ENCODE measurements around the gene OR2S2. TPM values are rescaled to one million over a fixed set of nuclear protein-coding genes. Genes with fewer than 3 reads are reported as not detected.

Gene OR2S2
- total RNA-seq, 1 donor from 2014 or later, result not detected

DNA sequence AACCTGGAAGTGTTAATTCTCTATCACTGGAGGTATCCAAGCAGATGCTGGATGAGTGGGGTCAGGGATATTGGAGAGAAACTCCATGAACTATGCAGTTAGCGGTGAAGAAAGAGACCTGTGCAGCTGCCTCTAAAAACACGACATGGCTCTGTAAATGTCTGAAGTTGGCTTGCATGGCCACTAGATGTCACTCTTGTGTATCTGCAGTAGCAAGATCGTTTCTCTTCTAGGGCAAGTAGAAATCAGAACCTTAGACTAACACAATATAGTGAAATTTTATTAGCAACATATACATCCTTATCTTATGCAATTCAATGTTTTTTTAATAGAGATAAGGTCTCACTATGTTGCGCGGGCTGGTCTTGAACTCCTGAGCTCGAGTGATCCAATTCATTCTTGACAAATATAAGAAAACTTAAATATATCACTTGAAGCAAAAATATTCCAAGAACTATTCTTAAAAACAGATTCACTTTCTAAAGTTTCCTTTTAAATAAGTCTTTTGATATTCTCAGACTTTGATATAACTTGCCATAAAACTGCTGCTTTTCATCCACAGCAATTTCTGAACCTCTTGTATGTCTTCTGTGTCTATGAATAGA is 2.9 kb downstream of the OR2S2 start:
- no peaks in the 10 kb centered on the region for H3K4me1 Mint-ChIP-seq
- H3K79me2 ChIP-seq (ENCODE audit: low read depth), result no peaks in the 10 kb centered on the region
- H3K4me3 ChIP-seq, result no peak overlapping the region
- peaks cover 53% of the 10 kb centered on the region for H3K27me3 ChIP-seq
- DNase-seq (ENCODE audit: low spot score), result peak; percentile 78
- no peaks in the 10 kb centered on the region for H3K9me3 Mint-ChIP-seq
- H3F3A ChIP-seq (ENCODE audit: low read depth), result no peaks in the 10 kb centered on the region
- H3K4me1 ChIP-seq, result no peaks in the 10 kb centered on the region
- H4K20me1 ChIP-seq (ENCODE audit: low read depth), result no peaks in the 10 kb centered on the region
- no peaks in the 10 kb centered on the region for H3K9me3 ChIP-seq (ENCODE audit: low read depth)
- no peak overlapping the region for H3K9ac ChIP-seq
- TF ChIP-seq EZH2phosphoT487 (IDR thresholded peaks at IDR 0.05) (no peak), EZH2 (IDR thresholded peaks at IDR 0.05) (no peak)
- TF ChIP-seq, protein P1, sequence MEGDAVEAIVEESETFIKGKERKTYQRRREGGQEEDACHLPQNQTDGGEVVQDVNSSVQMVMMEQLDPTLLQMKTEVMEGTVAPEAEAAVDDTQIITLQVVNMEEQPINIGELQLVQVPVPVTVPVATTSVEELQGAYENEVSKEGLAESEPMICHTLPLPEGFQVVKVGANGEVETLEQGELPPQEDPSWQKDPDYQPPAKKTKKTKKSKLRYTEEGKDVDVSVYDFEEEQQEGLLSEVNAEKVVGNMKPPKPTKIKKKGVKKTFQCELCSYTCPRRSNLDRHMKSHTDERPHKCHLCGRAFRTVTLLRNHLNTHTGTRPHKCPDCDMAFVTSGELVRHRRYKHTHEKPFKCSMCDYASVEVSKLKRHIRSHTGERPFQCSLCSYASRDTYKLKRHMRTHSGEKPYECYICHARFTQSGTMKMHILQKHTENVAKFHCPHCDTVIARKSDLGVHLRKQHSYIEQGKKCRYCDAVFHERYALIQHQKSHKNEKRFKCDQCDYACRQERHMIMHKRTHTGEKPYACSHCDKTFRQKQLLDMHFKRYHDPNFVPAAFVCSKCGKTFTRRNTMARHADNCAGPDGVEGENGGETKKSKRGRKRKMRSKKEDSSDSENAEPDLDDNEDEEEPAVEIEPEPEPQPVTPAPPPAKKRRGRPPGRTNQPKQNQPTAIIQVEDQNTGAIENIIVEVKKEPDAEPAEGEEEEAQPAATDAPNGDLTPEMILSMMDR (IDR thresholded peaks at IDR 0.05), result peak; percentile 91
- H3K27me3 Mint-ChIP-seq (ENCODE audit: insufficient read depth, low read depth), result peaks cover 11% of the 10 kb centered on the region
- H3K36me3 ChIP-seq, result no peaks in the 10 kb centered on the region
- peak overlapping the region; percentile 77 for H2AFZ ChIP-seq (replicated peaks)
- H3K27ac Mint-ChIP-seq, result no peak overlapping the region
- no peak overlapping the region for H3K4me3 Mint-ChIP-seq
- no peaks in the 10 kb centered on the region for H3K36me3 Mint-ChIP-seq
- no peak overlapping the region for H3K4me2 ChIP-seq
- H3K27ac ChIP-seq, result no peak overlapping the region

DNA sequence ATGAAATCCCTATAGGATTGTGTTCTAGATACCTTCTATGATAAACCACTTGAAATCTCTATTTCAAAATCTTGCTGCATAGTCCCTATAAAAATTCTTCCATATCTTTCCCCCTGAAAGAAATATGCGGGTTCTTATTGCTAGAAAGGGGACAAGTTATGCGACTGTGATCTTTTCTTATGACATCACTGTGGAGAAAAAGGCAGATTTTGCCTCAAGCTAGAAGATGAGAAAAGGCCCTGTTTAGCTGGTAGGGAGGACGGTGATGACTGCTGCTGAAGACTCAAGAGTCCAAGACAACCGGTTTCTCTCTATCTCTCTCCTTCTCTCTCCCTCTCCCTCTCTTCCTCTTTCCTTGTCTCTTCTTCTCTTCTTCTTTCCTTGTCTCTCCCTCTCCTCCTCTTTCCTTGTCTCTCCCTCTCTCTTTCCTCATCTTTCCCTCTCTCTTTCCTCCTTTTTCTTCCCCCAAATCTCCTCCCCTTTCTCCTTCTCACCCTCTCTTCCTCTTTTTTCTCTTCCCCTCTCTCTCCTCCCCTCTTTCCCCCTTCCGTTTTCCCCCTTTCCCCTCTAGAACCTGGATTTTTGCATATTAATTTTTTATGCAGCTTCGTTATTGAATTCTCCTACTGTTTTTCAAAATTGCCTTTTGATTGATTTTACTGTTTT is 5.3 kb downstream of the OR2S2 start:
- Mint-ChIP-seq H3K36me3 (no peaks in the 10 kb centered on the region), H3K27ac (no peak overlapping the region), H3K4me3 (no peak overlapping the region), H3K4me1 (no peaks in the 10 kb centered on the region), H3K9me3 (no peaks in the 10 kb centered on the region), H3K27me3 (ENCODE audit: insufficient read depth, low read depth) (peaks cover 11% of the 10 kb centered on the region)
- Histone ChIP-seq H3K4me1 (no peaks in the 10 kb centered on the region), H2AFZ (replicated peaks) (no peak overlapping the region), H3K27ac (no peak overlapping the region), H3K79me2 (ENCODE audit: low read depth) (no peaks in the 10 kb centered on the region), H4K20me1 (ENCODE audit: low read depth) (no peaks in the 10 kb centered on the region), H3F3A (ENCODE audit: low read depth) (no peaks in the 10 kb centered on the region), H3K9ac (no peak overlapping the region), H3K9me3 (ENCODE audit: low read depth) (no peaks in the 10 kb centered on the region), H3K4me3 (no peak overlapping the region), H3K27me3 (peaks cover 61% of the 10 kb centered on the region), H3K36me3 (no peaks in the 10 kb centered on the region), H3K4me2 (no peak overlapping the region)
- DNase-seq (ENCODE audit: low spot score), result no peak
- no peak for TF ChIP-seq EZH2phosphoT487 (IDR thresholded peaks at IDR 0.05)
- TF ChIP-seq, protein P1 (IDR thresholded peaks at IDR 0.05), result no peak
- no peak for TF ChIP-seq EZH2 (IDR thresholded peaks at IDR 0.05)

DNA sequence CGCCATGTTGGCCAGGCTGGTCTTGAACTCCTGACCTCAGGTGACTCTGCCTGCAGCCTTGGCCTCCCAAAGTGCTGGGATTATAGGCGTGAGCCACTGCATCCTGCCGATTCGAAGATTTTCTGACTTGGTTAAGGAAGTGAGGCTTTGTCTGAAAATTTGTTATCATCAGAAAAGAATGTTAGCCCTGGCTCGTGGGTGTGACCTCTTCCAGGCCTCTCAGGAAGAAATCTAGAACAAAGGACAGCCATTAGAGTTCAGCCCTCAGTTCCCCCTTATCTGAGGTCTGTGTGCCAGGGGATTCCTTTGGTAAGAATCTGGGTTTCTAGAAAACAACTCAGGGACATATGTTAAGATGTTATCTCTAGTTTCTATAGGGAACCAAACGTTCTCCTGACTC is 6.2 kb downstream of the OR2S2 start:
- no peak overlapping the region for H3K4me2 ChIP-seq
- H3K4me1 Mint-ChIP-seq, result no peaks in the 10 kb centered on the region

More for the DNA sequence above, 6.2 kb downstream of the OR2S2 start:
- no peak overlapping the region for H3K27ac Mint-ChIP-seq
- H3K9me3 Mint-ChIP-seq, result no peaks in the 10 kb centered on the region
- H3K4me1 ChIP-seq, result no peaks in the 10 kb centered on the region
- H3K4me3 ChIP-seq, result no peak overlapping the region
- H3F3A ChIP-seq (ENCODE audit: low read depth), result no peaks in the 10 kb centered on the region
- no peak overlapping the region for H3K9ac ChIP-seq
- TF ChIP-seq EZH2 (IDR thresholded peaks at IDR 0.05), result no peak
- no peak for TF ChIP-seq EZH2phosphoT487 (IDR thresholded peaks at IDR 0.05)
- TF ChIP-seq, protein P1 (IDR thresholded peaks at IDR 0.05), result no peak
- H3K36me3 Mint-ChIP-seq, result no peaks in the 10 kb centered on the region
- no peaks in the 10 kb centered on the region for H3K9me3 ChIP-seq (ENCODE audit: low read depth)
- no peaks in the 10 kb centered on the region for H4K20me1 ChIP-seq (ENCODE audit: low read depth)
- no peak overlapping the region for H2AFZ ChIP-seq (replicated peaks)
- no peak overlapping the region for H3K27ac ChIP-seq
- no peak overlapping the region for H3K4me3 Mint-ChIP-seq
- no peak for DNase-seq (ENCODE audit: low spot score)
- peaks cover 59% of the 10 kb centered on the region for H3K27me3 ChIP-seq
- H3K79me2 ChIP-seq (ENCODE audit: low read depth), result no peaks in the 10 kb centered on the region
- peaks cover 5% of the 10 kb centered on the region for H3K27me3 Mint-ChIP-seq (ENCODE audit: insufficient read depth, low read depth)
- no peaks in the 10 kb centered on the region for H3K36me3 ChIP-seq
